GM12873 (cell line): ENCODE measurements around the gene RBM26.

Experiments used
- CTCF ChIP-seq: IDR thresholded peaks from 2 replicates; pipeline ENCODE4 v1.5.1; 2012; ENCODE audit warnings: low read depth, mild to moderate bottlenecking, moderate library complexity, low read length, control low read depth; ENCODE audit not compliant: insufficient read depth; ENCODE audit errors: missing control alignments

RBM26 gene

GRCh38 chr13:79376843-79377242 is 29.2 kb downstream of the RBM26 start:
- TF ChIP-seq CTCF: no peak

GRCh38 chr13:79374578-79374977 is 31.5 kb downstream of the RBM26 start:
- TF ChIP-seq CTCF: no peak

- TF ChIP-seq CTCF: no peak
Observed at GRCh38 chr13:79373916-79374315, 32.1 kb downstream of the RBM26 start.

GRCh38 chr13:79369226-79369625 is 36.8 kb downstream of the RBM26 start:
- no peak for TF ChIP-seq CTCF

- TF ChIP-seq CTCF: no peak
Observed at GRCh38 chr13:79365981-79366380, 40.1 kb downstream of the RBM26 start.

- TF ChIP-seq CTCF: no peak
Observed at GRCh38 chr13:79361299-79361698, 44.8 kb downstream of the RBM26 start.

GRCh38 chr13:79360095-79360494 is 46.0 kb downstream of the RBM26 start:
- no peak for TF ChIP-seq CTCF
